NCI-H446 treated with DMSO at 0.1 percent for 48 hours (cell line): Measurements from ENCODE around the gene SMAD4.
"Not testable (repeated sequence)": the region's sequence is repeated elsewhere in the genome, so short reads cannot be mapped to it uniquely, and the experiment has no call there.

ENCODE experiments used
- DNase-seq: peaks from one replicate; lab custom pipeline; 2025; lab: John Stamatoyannopoulos, UW

Gene SMAD4

GRCh38 chr18:51111633-51112355, 81.8 kb downstream of the SMAD4 start:
- not testable (repeated sequence) for DNase-seq

- DNase-seq: not testable (repeated sequence)
Measured at GRCh38 chr18:51116996-51117395, 87.0 kb downstream of the SMAD4 start.

GRCh38 chr18:51119561-51119960, 89.5 kb downstream of the SMAD4 start:
- not testable (repeated sequence) for DNase-seq

- not testable (repeated sequence) for DNase-seq
Measured at GRCh38 chr18:51119976-51120375, 90.0 kb downstream of the SMAD4 start.

GRCh38 chr18:51120809-51121596, 91.0 kb downstream of the SMAD4 start:
- no peak for DNase-seq

- DNase-seq: no peak
Measured at GRCh38 chr18:51121597-51121857, 91.5 kb downstream of the SMAD4 start.

GRCh38 chr18:51122266-51123045, 92.4 kb downstream of the SMAD4 start:
- no peak for DNase-seq

- no peak for DNase-seq
Measured at GRCh38 chr18:51123046-51123395, 93.0 kb downstream of the SMAD4 start.

- no peak for DNase-seq
Measured at GRCh38 chr18:51123481-51123880, 93.5 kb downstream of the SMAD4 start.

GRCh38 chr18:51123936-51124486, 94.0 kb downstream of the SMAD4 start:
- DNase-seq: no peak

GRCh38 chr18:51125976-51126375, 96.0 kb downstream of the SMAD4 start:
- no peak for DNase-seq

GRCh38 chr18:51127664-51128063, 97.7 kb downstream of the SMAD4 start:
- DNase-seq: no peak

- DNase-seq: no peak
Measured at GRCh38 chr18:51128533-51128932, 98.5 kb downstream of the SMAD4 start.

GRCh38 chr18:51132256-51132935, 102.4 kb downstream of the SMAD4 start:
- no peak for DNase-seq

- no peak for DNase-seq
Measured at GRCh38 chr18:51133580-51134160, 103.7 kb downstream of the SMAD4 start.
